BLaER1 treated with 17β-estradiol and CSF1 and Interleukin-3, amounts not matched to agents 10 nM and 100 nM (cell line): ENCODE results near the gene ANGPTL4.

Experiments used
- H3K27ac ChIP-seq, 11 experiments: shearing (Covaris generic); formaldehyde crosslinking; 2 replicates each; pipeline ENCODE4 v1.8.1; 2022
- H3K27me3 ChIP-seq, 11 experiments: shearing (Covaris generic); formaldehyde crosslinking; 2 replicates each; pipeline ENCODE4 v1.8.1; 2022
- H3K36me3 ChIP-seq, 11 experiments: shearing (Covaris generic); formaldehyde crosslinking; 2 replicates each; pipeline ENCODE4 v1.8.1; 2022
- H3K4me1 ChIP-seq, 10 experiments: shearing (Covaris generic); formaldehyde crosslinking; 2 replicates each; pipeline ENCODE4 v1.8.1; 2022
- H3K4me2 ChIP-seq, 11 experiments: shearing (Covaris generic); formaldehyde crosslinking; 2 replicates each; pipeline ENCODE4 v1.8.1; 2022
- H3K4me3 ChIP-seq, 10 experiments: shearing (Covaris generic); formaldehyde crosslinking; 2 replicates each; pipeline ENCODE4 v1.8.1; 2022
- H3K9ac ChIP-seq, 11 experiments: shearing (Covaris generic); formaldehyde crosslinking; 2 replicates each; pipeline ENCODE4 v1.8.1; 2022
- H3K9me3 ChIP-seq, 11 experiments: shearing (Covaris generic); formaldehyde crosslinking; replicated peaks in 1 of 11; 2 replicates each; pipeline ENCODE4 v1.8.1; 2022
- H4K20me1 ChIP-seq, 11 experiments: shearing (Covaris generic); formaldehyde crosslinking; 2 replicates each; pipeline ENCODE4 v1.8.1; 2022
- Cebpa-rat ChIP-seq, 11 experiments: shearing (Covaris generic); IDR thresholded peaks; 2 replicates each; pipeline ENCODE4 v1.8.1; 2022

The ANGPTL4 gene

GRCh38 chr19:8388612-8388958 is 24.6 kb downstream of the ANGPTL4 start:
- Histone ChIP-seq H3K4me2 (peak overlapping the region in 6 of 11 experiments; percentile 14 to 84 (median 73); a peak in 4 of 22 replicates), H3K27ac (no peak overlapping the region), H3K9ac (no peak overlapping the region)

DNA sequence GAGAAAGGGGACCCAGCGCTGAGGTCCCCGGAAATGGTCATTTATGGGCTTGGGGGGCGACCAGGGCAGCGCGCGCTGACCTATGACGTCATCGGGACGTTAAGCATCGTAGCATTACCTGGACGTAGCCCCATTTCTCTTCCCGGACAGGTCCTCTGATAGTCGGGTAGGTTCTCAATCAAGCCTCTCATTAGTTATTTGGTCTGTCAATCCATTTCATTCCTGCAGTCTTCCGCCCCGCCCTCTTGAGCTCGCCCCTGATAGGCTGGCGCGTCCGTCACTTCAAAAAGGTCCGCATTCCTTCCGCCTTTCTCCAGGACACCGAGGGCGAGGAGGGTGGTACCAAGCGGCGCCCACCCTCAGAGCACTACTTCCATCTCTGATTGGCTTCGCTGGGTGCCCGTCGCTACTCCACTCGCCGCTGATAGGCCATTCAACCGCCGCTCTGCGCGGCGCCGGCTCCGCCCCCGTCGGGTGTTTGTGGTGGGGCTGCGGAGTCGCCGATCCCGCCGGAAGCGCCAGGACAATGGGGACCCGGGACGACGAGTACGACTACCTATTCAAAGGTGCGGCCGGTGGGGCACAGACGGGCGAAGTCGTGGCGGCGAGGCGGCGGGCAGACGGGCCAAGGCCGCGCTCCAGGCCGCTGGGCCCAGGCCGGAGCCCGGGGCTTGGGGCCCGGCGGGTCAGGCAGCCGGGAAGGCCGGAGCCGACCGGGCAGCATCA is 26.1 kb downstream of the ANGPTL4 start, which contains the start of gene RAB11B:
Gene RAB11B, plus strand, starts transcription at position 470 of the 726 bp plus-strand sequence. Its CDS starts 57 bp downstream, at position 527.
- Histone ChIP-seq H3K4me1 (peaks cover 32 to 47% (median 46%) of the 10 kb centered on the region in 10 experiments), H3K27me3 (no peaks in the 10 kb centered on the region)

More at GRCh38 chr19:8388612-8388958, 24.6 kb downstream of the ANGPTL4 start:
- Histone ChIP-seq H3K36me3 (peaks cover 0 to 25% (median 17%) of the 10 kb centered on the region in 11 experiments; a peak in 17 of 22 replicates), H3K4me1 (peaks cover 34 to 53% (median 37%) of the 10 kb centered on the region in 10 experiments), H3K27me3 (no peaks in the 10 kb centered on the region), H4K20me1 (peaks cover 27 to 29% (median 28%) of the 10 kb centered on the region in 11 experiments), H3K9me3 (peaks cover 8 to 22% (median 19%) of the 10 kb centered on the region in 11 experiments), H3K4me3 (no peak overlapping the region)
- no peak for TF ChIP-seq Cebpa-rat (IDR thresholded peaks at IDR 0.05)

DNA sequence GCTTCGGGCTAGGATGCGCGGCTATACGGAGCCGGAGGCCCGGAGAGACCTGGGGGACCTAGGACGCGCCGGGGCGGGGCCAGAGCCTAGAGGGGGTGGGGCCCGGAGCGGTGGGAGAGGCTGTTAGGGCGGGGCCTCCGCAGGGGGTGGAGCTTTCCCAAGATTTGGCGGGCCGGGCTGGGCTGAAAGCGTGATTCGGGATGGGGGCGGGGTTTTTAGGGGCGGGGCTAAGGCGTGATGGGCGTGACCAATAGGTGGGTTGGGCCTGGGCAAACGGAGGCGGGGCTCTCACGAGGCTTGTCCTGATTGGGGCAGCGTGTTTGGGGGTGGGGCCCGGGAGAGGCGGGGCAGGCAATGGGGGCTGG is 26.6 kb downstream of the ANGPTL4 start:
- Histone ChIP-seq H3K27ac (peak overlapping the region; percentile 97 to 100 (median 100)), H3K36me3 (peaks cover 9 to 45% (median 17%) of the 10 kb centered on the region in 11 experiments; a peak in 20 of 22 replicates), H4K20me1 (peaks cover 48 to 49% (median 48%) of the 10 kb centered on the region in 11 experiments), H3K4me1 (peaks cover 27 to 52% (median 47%) of the 10 kb centered on the region in 10 experiments), H3K4me3 (peak overlapping the region; percentile 85 to 100 (median 98)), H3K9ac (peak overlapping the region; percentile 97 to 100 (median 100)), H3K9me3 (peaks cover 8 to 22% (median 18%) of the 10 kb centered on the region in 11 experiments), H3K27me3 (no peaks in the 10 kb centered on the region), H3K4me2 (peak overlapping the region; percentile 70 to 87 (median 79); a peak in 21 of 22 replicates)
- no peak for TF ChIP-seq Cebpa-rat (IDR thresholded peaks at IDR 0.05)

More for the DNA sequence above, 26.1 kb downstream of the ANGPTL4 start, which contains the start of gene RAB11B:
- Histone ChIP-seq H3K9me3 (peaks cover 8 to 22% (median 19%) of the 10 kb centered on the region in 11 experiments), H3K27ac (peak within 1 kb of the TSS; percentile 97 to 100 (median 100)), H3K4me3 (peak within 1 kb of the TSS; percentile 85 to 100 (median 98)), H4K20me1 (peaks cover 42 to 43% (median 43%) of the 10 kb centered on the region in 11 experiments), H3K36me3 (peaks cover 6 to 40% (median 17%) of the 10 kb centered on the region in 11 experiments; a peak in 18 of 22 replicates), H3K4me2 (peak within 1 kb of the TSS; percentile 70 to 87 (median 79)), H3K9ac (peak within 1 kb of the TSS; percentile 97 to 100 (median 100))
- TF ChIP-seq Cebpa-rat (IDR thresholded peaks at IDR 0.05) = no peak

DNA sequence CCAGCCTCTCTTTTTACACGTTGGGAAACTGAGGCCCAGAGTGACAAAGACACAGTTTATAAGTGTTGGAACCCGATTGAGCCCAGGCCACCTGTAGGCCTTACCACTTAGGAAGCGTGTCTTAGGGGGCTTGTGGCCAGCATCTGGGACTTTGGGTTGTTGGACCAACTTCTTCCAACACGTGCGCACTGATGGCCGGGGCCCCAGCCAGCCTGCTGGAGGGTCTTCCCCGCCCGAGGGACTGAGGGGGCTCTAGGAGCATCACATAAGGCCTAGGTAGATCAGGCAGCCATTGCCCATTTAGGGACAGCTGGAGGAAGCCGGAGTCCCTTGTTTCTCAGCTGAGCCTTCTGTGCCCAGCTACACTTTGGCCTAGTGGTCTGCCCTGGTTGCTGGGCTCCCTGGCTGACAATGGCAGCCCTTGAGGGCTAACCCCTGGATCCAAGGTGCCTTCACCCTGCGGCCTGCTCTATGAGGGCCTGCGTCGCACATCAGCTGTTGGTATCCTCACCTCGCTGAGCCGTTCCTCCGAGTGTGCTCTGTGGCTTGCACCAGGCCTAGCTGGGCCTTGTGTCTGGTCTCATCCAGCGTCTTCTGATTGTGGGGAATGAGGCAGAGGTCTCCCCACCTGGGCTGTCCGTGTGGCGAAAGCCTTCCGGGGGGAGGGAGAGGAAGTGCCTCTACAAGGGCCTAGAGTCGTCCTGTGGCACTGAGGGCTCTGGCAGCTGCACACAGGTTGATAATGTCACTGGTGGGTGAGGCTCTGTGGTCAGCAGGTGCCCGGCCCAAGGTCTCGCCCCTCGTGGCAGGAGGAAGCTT is 27.5 kb downstream of the ANGPTL4 start:
- Histone ChIP-seq H3K9ac (peak overlapping the region; percentile 25 to 67 (median 44)), H3K4me2 (peak overlapping the region; percentile 63 to 87 (median 79)), H4K20me1 (peaks cover 56 to 57% (median 56%) of the 10 kb centered on the region in 11 experiments), H3K27ac (peak overlapping the region in 8 of 11 experiments; percentile 4 to 51 (median 20); a peak in 9 of 22 replicates), H3K4me1 (peaks cover 20 to 54% (median 48%) of the 10 kb centered on the region in 10 experiments), H3K27me3 (no peaks in the 10 kb centered on the region), H3K9me3 (peaks cover 6 to 14% (median 13%) of the 10 kb centered on the region in 11 experiments), H3K4me3 (peak overlapping the region in 9 of 10 experiments; percentile 19 to 100 (median 39); a peak in 14 of 20 replicates), H3K36me3 (peaks cover 11 to 44% (median 15%) of the 10 kb centered on the region in 11 experiments; a peak in 20 of 22 replicates)
- TF ChIP-seq Cebpa-rat (IDR thresholded peaks at IDR 0.05) = no peak

- peak overlapping the region in 8 of 11 experiments; percentile 4 to 51 (median 20); a peak in 7 of 22 replicates for H3K27ac ChIP-seq
- peak overlapping the region; percentile 63 to 87 (median 79) for H3K4me2 ChIP-seq
These were observed 28.1 kb downstream of the ANGPTL4 start for GRCh38 chr19:8392017-8392591.

DNA sequence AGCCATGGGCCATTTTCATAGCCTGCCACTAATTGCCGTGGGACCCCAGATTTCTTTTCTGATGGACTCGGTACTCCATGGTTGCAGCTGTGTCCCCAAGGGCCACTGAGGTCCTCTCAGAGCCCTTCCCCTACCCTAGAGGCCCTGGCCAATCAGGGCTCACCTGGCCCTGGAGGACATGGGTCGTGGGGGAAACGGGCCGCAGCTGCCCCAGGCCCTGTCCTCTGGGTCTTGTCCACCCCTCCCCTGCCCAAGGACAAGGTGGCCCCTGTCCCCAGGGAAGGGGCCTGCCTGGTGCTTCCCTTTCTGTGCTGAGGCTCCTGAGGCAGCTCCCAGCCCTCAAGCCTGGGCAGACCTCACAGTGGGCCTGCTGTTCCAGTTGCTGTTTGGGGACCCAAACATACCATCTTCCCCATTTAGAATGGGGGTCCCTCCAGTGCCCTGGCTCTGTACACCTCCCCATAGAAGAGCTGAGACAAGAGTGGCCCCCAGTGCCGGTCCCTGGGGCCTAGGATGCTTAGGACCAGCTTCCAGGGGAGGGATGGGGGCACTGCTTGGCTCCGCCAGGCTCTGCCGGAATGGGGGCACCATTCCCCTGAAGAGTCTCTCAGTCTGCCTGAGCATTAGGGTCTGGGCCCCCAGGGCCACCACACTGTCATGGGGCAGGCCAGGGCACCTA is 29.4 kb downstream of the ANGPTL4 start:
- Histone ChIP-seq H3K4me1 (peaks cover 27 to 71% (median 66%) of the 10 kb centered on the region in 10 experiments), H3K27me3 (no peaks in the 10 kb centered on the region), H3K27ac (peak overlapping the region in 1 of 11 experiments; percentile 40; a peak in 2 of 22 replicates), H3K4me3 (no peak overlapping the region), H3K9me3 (no peaks in the 10 kb centered on the region), H3K9ac (peak overlapping the region in 5 of 11 experiments; percentile 31 to 57 (median 41); a peak in 8 of 22 replicates), H4K20me1 (peaks cover 73 to 76% (median 75%) of the 10 kb centered on the region in 11 experiments), H3K4me2 (peak overlapping the region in 10 of 11 experiments; percentile 23 to 86 (median 76); a peak in 19 of 22 replicates), H3K36me3 (peaks cover 0 to 45% (median 10%) of the 10 kb centered on the region in 11 experiments; a peak in 11 of 22 replicates)
- no peak for TF ChIP-seq Cebpa-rat (IDR thresholded peaks at IDR 0.05)

More at GRCh38 chr19:8392017-8392591, 28.1 kb downstream of the ANGPTL4 start:
- H3K9ac ChIP-seq = peak overlapping the region; percentile 25 to 67 (median 44)
- H3K27me3 ChIP-seq = no peaks in the 10 kb centered on the region
- TF ChIP-seq Cebpa-rat (IDR thresholded peaks at IDR 0.05) = no peak
- H3K9me3 ChIP-seq = peaks cover 0 to 7% (median 6%) of the 10 kb centered on the region in 11 experiments; a peak in 21 of 22 replicates
- H4K20me1 ChIP-seq = peaks cover 61 to 64% (median 63%) of the 10 kb centered on the region in 11 experiments
- peak overlapping the region in 5 of 10 experiments; percentile 1 to 39 (median 26); a peak in 3 of 20 replicates for H3K4me3 ChIP-seq
- peaks cover 25 to 59% (median 54%) of the 10 kb centered on the region in 10 experiments for H3K4me1 ChIP-seq
- H3K36me3 ChIP-seq = peaks cover 4 to 37% (median 11%) of the 10 kb centered on the region in 11 experiments; a peak in 20 of 22 replicates

GRCh38 chr19:8393871-8394250 is 29.9 kb downstream of the ANGPTL4 start:
- no peaks in the 10 kb centered on the region for H3K9me3 ChIP-seq
- peak overlapping the region in 1 of 11 experiments; percentile 40; a peak in 2 of 22 replicates for H3K27ac ChIP-seq
- H3K9ac ChIP-seq = peak overlapping the region in 5 of 11 experiments; percentile 13 to 57 (median 41); a peak in 6 of 22 replicates
- H3K27me3 ChIP-seq = no peaks in the 10 kb centered on the region
- no peak for TF ChIP-seq Cebpa-rat (IDR thresholded peaks at IDR 0.05)
- H3K4me3 ChIP-seq = no peak overlapping the region
- H3K4me1 ChIP-seq = peaks cover 27 to 77% (median 69%) of the 10 kb centered on the region in 10 experiments
- peaks cover 78 to 81% (median 81%) of the 10 kb centered on the region in 11 experiments for H4K20me1 ChIP-seq
- H3K4me2 ChIP-seq = peak overlapping the region in 6 of 11 experiments; percentile 70 to 80 (median 79); a peak in 9 of 22 replicates
- H3K36me3 ChIP-seq = peaks cover 0 to 50% (median 12%) of the 10 kb centered on the region in 11 experiments; a peak in 11 of 22 replicates
